ENCODE measurements around the gene SLC1A2.

SLC1A2 gene

DNA sequence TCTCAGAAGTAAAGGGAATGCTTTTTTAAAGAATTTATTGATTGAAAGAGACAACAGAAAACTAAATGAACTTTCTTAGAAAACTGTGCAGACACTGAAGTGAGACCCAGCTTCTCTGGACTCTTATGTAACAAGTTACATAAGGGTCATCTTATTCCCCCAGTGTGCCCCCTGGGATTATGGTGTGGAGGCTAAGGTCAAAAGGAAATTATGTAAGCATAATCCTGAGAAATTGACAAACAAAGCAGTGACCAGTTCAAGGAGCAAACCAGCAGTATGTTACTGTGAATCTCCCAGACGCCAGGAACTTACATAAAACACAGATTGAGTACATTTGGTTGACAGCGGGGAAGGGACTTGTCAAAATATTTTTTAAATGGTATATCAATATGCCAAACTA lies 78.6 kb downstream of the SLC1A2 start:
- Histone ChIP-seq H3K9ac (ENCODE audit: low read depth, low read length) (no peak overlapping the region), H3K36me3 (ENCODE audit: control insufficient read depth, insufficient read depth, low read length) (no peaks in the 10 kb centered on the region), H3K4me3 (ENCODE audit: low read depth, low read length) (no peak overlapping the region), H3K4me1 (ENCODE audit: control insufficient read depth, insufficient read depth, low read length) (no peaks in the 10 kb centered on the region), H3K9me3 (ENCODE audit: control insufficient read depth, insufficient read depth, low read length) (no peaks in the 10 kb centered on the region), H3K27me3 (ENCODE audit: control insufficient read depth, insufficient read depth, low read length) (no peaks in the 10 kb centered on the region)

DNA sequence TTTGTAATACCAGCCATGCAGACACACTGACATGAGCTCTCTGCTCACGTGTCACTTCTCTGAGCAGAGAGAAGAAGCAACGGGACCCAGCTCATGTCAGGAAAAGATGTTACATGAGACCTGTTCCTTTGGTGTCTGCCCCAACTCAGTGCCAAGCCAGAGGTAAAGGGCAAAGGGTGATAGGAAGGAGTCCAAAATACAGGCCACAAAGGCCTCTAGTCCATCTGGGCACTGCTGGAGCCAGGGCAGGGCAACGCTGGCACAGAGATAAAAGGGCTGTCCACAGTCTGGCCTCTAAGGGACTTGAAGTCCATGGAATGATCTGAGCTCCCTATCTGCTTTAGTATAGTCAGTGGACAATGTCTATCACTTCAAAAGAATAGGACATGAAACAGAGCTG lies 79.3 kb downstream of the SLC1A2 start:
- H3K27me3 ChIP-seq (ENCODE audit: control insufficient read depth, insufficient read depth, low read length): no peaks in the 10 kb centered on the region
- H3K36me3 ChIP-seq (ENCODE audit: control insufficient read depth, insufficient read depth, low read length): no peaks in the 10 kb centered on the region
- no peak overlapping the region for H3K9ac ChIP-seq (ENCODE audit: low read depth, low read length)
- H3K4me3 ChIP-seq (ENCODE audit: low read depth, low read length): no peak overlapping the region
- no peaks in the 10 kb centered on the region for H3K9me3 ChIP-seq (ENCODE audit: control insufficient read depth, insufficient read depth, low read length)
- no peaks in the 10 kb centered on the region for H3K4me1 ChIP-seq (ENCODE audit: control insufficient read depth, insufficient read depth, low read length)

DNA sequence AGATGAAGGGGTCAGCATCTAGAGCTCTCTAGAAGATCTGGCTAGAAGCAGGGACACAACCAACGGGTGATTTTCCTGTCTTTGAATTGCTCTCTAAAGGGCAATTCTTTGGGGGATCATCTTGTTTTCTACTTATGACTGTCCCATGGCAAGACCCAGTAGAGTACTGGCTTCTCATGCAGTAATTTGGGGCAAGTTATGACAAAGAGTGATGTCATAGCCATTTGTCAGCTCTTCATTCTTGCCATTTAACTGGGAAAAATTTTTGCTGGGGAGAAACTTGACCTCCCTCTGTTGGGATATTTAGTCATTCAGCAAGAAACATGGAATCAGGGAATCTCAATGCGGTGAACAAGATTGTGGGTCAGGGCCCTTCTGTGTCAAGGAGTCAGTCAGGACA lies 80.4 kb downstream of the SLC1A2 start:
- Histone ChIP-seq H3K9ac (ENCODE audit: low read depth, low read length) (no peak overlapping the region), H3K4me3 (ENCODE audit: low read depth, low read length) (no peak overlapping the region), H3K9me3 (ENCODE audit: control insufficient read depth, insufficient read depth, low read length) (no peaks in the 10 kb centered on the region)

DNA sequence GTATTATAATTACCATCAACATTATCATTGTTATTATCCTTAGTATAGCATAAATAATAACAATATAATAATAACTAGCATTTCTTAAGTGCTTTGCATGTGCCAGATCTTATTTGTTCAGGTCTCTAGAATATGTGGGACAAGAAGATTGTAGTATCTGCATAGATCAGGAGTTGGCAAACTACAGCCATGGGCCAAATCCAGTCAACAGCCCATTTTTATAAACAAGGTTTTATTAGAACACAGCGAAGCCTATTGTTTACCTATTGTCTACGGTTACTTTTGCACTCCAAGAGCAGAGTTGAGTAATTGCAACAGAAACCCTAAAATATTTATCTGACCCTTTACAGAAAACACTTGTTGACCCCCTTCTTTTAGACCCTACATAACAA lies 81.4 kb downstream of the SLC1A2 start:
- Histone ChIP-seq H3K36me3 (ENCODE audit: control insufficient read depth, insufficient read depth, low read length) (no peaks in the 10 kb centered on the region), H3K4me3 (ENCODE audit: low read depth, low read length) (no peak overlapping the region), H3K4me1 (ENCODE audit: control insufficient read depth, insufficient read depth, low read length) (no peaks in the 10 kb centered on the region), H3K9ac (ENCODE audit: low read depth, low read length) (no peak overlapping the region), H3K27me3 (ENCODE audit: control insufficient read depth, insufficient read depth, low read length) (no peaks in the 10 kb centered on the region), H3K9me3 (ENCODE audit: control insufficient read depth, insufficient read depth, low read length) (no peaks in the 10 kb centered on the region)

More for the DNA sequence above, 80.4 kb downstream of the SLC1A2 start:
- H3K27me3 ChIP-seq (ENCODE audit: control insufficient read depth, insufficient read depth, low read length): no peaks in the 10 kb centered on the region
- no peaks in the 10 kb centered on the region for H3K36me3 ChIP-seq (ENCODE audit: control insufficient read depth, insufficient read depth, low read length)
- no peaks in the 10 kb centered on the region for H3K4me1 ChIP-seq (ENCODE audit: control insufficient read depth, insufficient read depth, low read length)

DNA sequence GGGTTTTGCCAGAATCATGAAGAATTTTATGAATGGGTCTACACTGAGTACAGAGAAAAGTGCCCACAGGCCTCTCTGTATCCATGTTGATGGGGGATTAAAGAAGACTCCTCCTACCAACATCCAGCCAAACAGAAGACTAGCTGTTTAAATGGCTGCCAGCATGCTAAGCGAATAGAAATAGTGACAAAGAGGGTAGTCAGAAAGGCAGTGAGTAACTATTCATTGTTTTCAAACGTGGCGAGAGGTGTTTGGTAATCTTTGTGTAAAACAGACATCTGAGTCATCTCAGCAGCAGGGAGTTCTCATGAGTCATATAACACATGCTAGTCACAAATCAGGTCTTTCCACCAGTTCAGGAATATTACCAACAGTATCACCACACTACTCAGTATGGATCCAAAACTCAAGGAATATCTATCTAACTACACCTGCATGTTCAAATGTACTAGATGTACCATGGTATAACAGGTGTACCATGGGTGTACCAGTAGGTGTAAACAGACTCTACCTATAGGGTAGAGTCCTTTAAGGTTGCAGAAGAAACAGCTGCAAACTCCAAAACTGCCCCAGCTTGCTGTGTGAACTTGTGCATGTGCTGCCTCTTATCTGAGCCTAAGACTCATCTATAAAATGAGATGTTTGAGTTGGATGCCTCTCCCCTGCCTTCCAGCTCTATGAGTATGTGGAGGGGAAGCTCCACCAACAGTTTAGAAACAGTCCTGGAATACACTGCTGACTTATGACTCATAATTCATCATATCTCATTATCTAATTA lies 82.0 kb downstream of the SLC1A2 start:
- Histone ChIP-seq H3K9ac (ENCODE audit: low read depth, low read length) (no peak overlapping the region), H3K4me1 (ENCODE audit: control insufficient read depth, insufficient read depth, low read length) (no peaks in the 10 kb centered on the region), H3K9me3 (ENCODE audit: control insufficient read depth, insufficient read depth, low read length) (no peaks in the 10 kb centered on the region), H3K4me3 (ENCODE audit: low read depth, low read length) (no peak overlapping the region), H3K36me3 (ENCODE audit: control insufficient read depth, insufficient read depth, low read length) (no peaks in the 10 kb centered on the region), H3K27me3 (ENCODE audit: control insufficient read depth, insufficient read depth, low read length) (no peaks in the 10 kb centered on the region)

DNA sequence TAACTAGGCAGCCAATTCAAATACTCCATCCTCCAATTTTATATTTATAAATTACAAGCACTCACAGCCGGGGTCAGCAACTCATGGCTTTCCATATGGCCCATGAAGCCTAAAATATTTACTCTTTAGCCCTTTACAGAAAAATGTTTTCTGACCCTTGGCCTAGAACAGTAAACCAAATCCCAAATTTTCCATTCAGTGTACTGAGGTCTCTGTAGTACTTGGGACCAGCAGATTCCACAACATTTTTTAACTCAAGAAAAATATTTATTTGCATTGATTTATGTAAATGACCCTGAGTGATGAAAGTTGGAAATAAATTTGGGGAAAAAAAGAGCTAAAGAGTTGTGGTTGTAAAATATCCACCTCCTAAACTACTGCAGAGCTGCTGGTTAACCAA lies 82.6 kb downstream of the SLC1A2 start:
- no peaks in the 10 kb centered on the region for H3K27me3 ChIP-seq (ENCODE audit: control insufficient read depth, insufficient read depth, low read length)
- no peaks in the 10 kb centered on the region for H3K9me3 ChIP-seq (ENCODE audit: control insufficient read depth, insufficient read depth, low read length)
- H3K36me3 ChIP-seq (ENCODE audit: control insufficient read depth, insufficient read depth, low read length): no peaks in the 10 kb centered on the region
- H3K4me3 ChIP-seq (ENCODE audit: low read depth, low read length): no peak overlapping the region
- no peak overlapping the region for H3K9ac ChIP-seq (ENCODE audit: low read depth, low read length)
- no peaks in the 10 kb centered on the region for H3K4me1 ChIP-seq (ENCODE audit: control insufficient read depth, insufficient read depth, low read length)

DNA sequence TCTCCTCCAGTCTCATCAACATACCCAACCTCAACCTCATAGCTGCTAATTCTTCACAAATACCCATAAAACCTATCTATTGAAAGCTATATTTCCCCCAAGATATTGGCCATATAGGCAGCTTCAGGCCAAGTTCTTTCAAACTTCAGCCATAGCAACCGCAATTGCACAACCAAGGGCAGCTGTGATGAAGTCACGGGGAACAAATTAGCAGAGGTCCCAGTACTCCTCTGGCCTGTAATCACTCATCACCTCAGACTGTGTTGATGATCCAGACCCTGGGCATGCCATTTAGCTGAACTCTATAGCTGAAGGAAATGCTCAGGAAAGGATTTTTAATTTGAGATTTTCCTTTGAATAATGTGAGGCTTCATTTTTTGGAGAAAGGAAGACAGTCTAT lies 84.1 kb downstream of the SLC1A2 start:
- Histone ChIP-seq H3K9ac (ENCODE audit: low read depth, low read length) (no peak overlapping the region), H3K4me3 (ENCODE audit: low read depth, low read length) (no peak overlapping the region), H3K36me3 (ENCODE audit: control insufficient read depth, insufficient read depth, low read length) (no peaks in the 10 kb centered on the region), H3K27me3 (ENCODE audit: control insufficient read depth, insufficient read depth, low read length) (peaks cover 2% of the 10 kb centered on the region), H3K4me1 (ENCODE audit: control insufficient read depth, insufficient read depth, low read length) (no peaks in the 10 kb centered on the region), H3K9me3 (ENCODE audit: control insufficient read depth, insufficient read depth, low read length) (no peaks in the 10 kb centered on the region)

DNA sequence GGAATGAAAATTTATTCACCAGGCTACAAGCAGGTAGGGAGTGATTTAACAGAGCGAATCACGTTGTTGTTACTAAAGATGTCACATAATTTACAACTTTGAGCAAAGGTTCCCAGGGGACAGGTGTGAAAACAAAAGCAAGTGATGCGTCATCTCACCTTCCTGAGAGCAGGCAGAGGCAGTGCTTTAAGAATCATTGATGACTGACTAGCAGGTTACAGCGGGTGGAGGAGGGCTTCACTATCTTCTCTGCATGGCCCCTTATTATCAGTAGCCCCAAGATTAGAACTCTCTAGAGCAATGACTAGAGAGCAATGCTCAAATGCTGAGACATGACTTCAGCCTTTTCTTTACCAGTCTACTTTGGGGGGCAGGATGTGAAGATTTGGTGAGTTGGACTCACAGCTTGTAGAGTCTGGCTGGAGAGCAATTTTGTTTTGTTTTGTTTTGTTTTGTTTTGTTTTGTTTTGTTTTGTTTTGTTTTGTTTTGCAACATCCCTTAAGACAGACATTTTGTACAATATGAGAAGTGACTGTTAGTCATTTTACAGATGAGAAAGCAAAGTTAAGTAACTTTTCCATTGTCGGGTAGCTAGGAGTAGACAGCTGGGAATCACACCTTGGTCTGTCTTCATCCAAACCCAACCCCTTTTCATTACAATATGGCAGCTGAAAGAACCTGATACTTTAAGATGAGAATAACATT lies 84.8 kb downstream of the SLC1A2 start:
- no peaks in the 10 kb centered on the region for H3K36me3 ChIP-seq (ENCODE audit: control insufficient read depth, insufficient read depth, low read length)
- H3K27me3 ChIP-seq (ENCODE audit: control insufficient read depth, insufficient read depth, low read length): peaks cover 9% of the 10 kb centered on the region
- no peaks in the 10 kb centered on the region for H3K9me3 ChIP-seq (ENCODE audit: control insufficient read depth, insufficient read depth, low read length)
- no peaks in the 10 kb centered on the region for H3K4me1 ChIP-seq (ENCODE audit: control insufficient read depth, insufficient read depth, low read length)
- H3K4me3 ChIP-seq (ENCODE audit: low read depth, low read length): no peak overlapping the region
- H3K9ac ChIP-seq (ENCODE audit: low read depth, low read length): no peak overlapping the region

DNA sequence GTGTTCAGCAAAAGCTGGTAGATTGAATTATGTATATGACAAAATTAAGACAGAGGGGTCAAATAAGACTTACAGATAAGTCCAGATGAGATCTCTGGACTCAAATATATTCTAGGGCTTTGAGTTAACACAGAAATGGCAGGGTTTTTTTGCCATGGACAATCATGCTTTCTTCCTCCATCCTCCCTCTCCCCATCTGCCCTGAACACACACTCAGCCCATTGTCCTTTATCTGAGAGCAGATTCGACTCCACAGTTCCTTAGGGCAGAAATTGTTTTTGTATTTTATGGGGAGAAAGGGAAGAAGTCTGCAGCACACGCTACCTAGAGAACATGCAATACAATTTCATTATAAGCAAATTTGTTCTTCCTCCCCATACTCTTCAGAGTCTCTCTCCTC lies 86.8 kb downstream of the SLC1A2 start:
- Histone ChIP-seq H3K36me3 (ENCODE audit: control insufficient read depth, insufficient read depth, low read length) (no peaks in the 10 kb centered on the region), H3K4me3 (ENCODE audit: low read depth, low read length) (no peak overlapping the region), H3K4me1 (ENCODE audit: control insufficient read depth, insufficient read depth, low read length) (no peaks in the 10 kb centered on the region), H3K9me3 (ENCODE audit: control insufficient read depth, insufficient read depth, low read length) (no peaks in the 10 kb centered on the region), H3K27me3 (ENCODE audit: control insufficient read depth, insufficient read depth, low read length) (peaks cover 19% of the 10 kb centered on the region), H3K9ac (ENCODE audit: low read depth, low read length) (no peak overlapping the region)

DNA sequence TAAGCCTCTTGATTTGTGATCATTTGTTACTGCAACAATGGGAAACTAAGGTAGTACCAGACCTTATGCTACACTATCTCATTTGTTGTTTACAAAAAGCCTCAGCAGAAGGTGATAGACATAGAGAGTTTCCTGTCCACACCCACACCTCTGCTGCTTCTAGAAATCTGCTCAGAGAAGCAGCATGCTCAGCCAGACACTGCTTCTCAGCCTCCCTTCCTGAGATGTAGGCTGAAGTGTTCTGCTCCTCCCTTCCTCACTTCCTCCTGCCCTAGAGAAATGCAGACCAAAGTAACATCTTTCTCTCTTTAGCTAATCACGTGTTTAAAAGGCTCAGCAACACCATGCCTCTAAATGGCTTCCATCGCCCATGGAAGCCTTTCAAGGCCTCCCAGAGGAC lies 88.4 kb downstream of the SLC1A2 start:
- Histone ChIP-seq H3K9me3 (ENCODE audit: control insufficient read depth, insufficient read depth, low read length) (no peaks in the 10 kb centered on the region), H3K4me3 (ENCODE audit: low read depth, low read length) (no peak overlapping the region), H3K4me1 (ENCODE audit: control insufficient read depth, insufficient read depth, low read length) (no peaks in the 10 kb centered on the region), H3K27me3 (ENCODE audit: control insufficient read depth, insufficient read depth, low read length) (peaks cover 19% of the 10 kb centered on the region), H3K9ac (ENCODE audit: low read depth, low read length) (no peak overlapping the region), H3K36me3 (ENCODE audit: control insufficient read depth, insufficient read depth, low read length) (no peaks in the 10 kb centered on the region)

DNA sequence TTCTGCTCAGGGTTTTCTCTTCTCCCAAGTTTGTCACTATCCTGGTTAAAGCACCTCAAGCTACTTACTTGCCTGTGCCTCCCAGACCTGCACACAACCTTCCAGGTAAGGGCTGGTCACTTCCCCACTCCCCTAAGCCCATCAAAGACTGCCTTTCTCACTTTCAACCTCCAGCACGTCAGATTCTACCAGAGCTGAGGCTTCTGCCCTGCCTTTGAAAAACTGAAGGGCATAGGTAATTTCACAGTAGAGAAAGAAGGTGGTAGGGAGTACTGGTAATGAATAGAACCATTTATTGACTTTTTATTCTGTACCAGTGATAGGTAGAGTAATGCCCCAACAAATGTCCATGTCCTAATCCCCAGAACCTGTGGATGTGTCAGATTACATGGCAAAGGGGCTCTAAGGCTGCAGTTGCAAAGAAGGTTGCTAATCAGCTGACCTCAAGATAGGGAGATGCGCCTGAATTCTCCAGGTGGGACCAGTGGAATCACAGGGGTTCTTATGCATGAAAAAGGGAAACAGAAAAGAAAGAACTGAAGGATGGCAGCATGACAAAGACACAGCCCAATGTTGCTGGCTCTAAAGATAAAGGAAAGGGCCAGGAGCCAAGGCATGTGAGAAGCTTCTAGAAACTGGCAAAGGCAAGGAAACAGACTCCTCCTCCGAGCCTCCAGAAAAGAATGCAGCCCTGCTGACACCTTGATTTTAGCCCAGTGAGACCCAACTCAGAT lies 89.0 kb downstream of the SLC1A2 start:
- no peaks in the 10 kb centered on the region for H3K9me3 ChIP-seq (ENCODE audit: control insufficient read depth, insufficient read depth, low read length)
- H3K36me3 ChIP-seq (ENCODE audit: control insufficient read depth, insufficient read depth, low read length): no peaks in the 10 kb centered on the region
- no peak overlapping the region for H3K4me3 ChIP-seq (ENCODE audit: low read depth, low read length)
- no peaks in the 10 kb centered on the region for H3K4me1 ChIP-seq (ENCODE audit: control insufficient read depth, insufficient read depth, low read length)
- peaks cover 19% of the 10 kb centered on the region for H3K27me3 ChIP-seq (ENCODE audit: control insufficient read depth, insufficient read depth, low read length)
- H3K9ac ChIP-seq (ENCODE audit: low read depth, low read length): no peak overlapping the region

DNA sequence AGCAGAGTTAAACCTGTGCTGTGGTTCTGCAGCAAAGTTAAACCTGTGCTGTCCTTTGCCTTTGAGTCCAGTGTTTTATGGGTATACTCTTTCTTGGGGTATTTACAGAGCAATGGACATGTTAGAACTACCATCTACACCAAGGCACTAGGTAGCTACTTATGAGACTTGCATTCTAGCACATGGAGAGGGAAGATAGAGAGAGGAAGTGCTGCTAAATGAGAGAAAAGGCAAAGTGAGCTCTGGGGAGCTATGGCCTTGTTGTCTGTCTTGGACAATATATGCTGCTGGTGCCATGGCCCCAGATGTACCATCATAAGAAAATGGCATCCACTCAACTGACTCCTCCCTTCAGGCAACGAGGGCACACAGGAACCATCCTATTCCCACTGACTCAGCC lies 91.5 kb downstream of the SLC1A2 start:
- Histone ChIP-seq H3K4me1 (ENCODE audit: control insufficient read depth, insufficient read depth, low read length) (no peaks in the 10 kb centered on the region), H3K27me3 (ENCODE audit: control insufficient read depth, insufficient read depth, low read length) (peaks cover 19% of the 10 kb centered on the region), H3K36me3 (ENCODE audit: control insufficient read depth, insufficient read depth, low read length) (no peaks in the 10 kb centered on the region), H3K9ac (ENCODE audit: low read depth, low read length) (no peak overlapping the region), H3K9me3 (ENCODE audit: control insufficient read depth, insufficient read depth, low read length) (no peaks in the 10 kb centered on the region), H3K4me3 (ENCODE audit: low read depth, low read length) (no peak overlapping the region)

All from iPS-15b (cell line).